HuH-7 (cell line): ENCODE data around the gene POLDIP3.
"Not testable (repeated sequence)": the region's sequence is repeated elsewhere in the genome, so short reads cannot be mapped to it uniquely, and the experiment has no call there.

Source experiments
- DNase-seq: peaks from one replicate; pipeline ENCODE4 v3.0.0; 2011; ENCODE audit warnings: low spot score

Gene POLDIP3

DNA sequence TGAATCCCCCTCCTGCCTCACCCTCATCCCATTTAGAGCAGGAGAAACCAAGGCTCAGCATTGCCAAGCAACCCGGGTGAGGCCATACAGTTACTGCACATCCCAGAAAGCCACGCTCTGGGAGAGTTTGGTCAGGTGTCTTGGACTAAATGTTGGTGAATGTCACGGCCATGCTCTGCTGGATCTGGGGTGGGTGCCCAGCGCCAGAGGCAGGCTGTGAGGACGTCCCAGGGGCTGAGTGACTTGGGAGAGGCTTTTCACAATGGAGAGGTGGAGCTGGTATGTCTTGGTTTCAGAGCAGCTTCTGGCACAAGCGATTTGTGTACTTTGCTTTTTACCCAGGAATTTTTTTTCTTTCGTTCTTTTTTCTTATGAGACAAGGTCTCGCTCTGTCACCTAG, 54.3 kb downstream of the POLDIP3 start:
- DNase-seq: no peak

DNA sequence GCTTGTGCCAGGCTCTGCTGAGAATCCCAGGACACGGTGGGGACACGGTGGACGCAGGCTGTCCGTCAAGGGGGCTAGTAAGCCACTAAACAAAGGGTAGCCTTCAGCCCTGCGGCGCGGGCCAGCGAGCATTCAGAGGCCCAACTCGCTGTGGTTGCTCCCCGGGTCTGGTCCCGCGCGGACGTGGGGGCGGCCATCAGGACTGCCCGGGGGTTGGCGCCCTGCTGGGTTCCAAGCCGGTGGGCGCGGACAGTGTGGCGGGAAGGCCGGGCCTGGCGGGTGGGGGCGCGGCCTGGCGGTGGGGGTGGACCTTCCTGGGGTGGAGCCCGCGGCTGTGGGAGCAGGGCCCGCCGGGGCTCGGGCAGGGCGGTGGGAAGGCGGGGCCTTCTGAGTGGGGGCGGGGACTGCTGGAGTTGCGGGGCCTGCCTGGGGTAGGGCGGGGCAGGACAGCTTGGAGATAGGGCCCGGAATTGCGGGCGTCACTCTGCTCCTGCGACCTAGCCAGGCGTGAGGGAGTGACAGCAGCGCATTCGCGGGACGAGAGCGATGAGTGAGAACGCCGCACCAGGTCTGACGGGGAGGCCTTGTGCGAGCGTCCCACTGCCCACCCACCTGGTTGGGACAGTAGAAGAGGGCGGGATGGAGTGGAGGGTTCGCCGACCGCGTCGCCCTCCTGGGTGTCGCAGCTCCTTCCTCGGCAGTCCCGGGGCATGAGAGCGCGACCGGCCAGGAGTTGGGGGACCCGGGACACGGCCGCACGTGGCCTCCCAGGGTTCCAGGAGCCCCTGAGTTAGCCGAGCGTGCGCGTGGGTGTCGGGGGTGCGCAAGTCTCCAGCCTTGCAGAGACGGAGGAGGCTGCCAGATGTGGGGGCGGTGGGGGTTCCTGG, 61.0 kb downstream of the POLDIP3 start, which contains the start of gene SERHL2:
Gene SERHL2, plus strand, starts transcription at position 482 of the 887 bp plus-strand sequence. Its CDS starts 65 bp downstream, at position 547.
- peak; percentile 95 for DNase-seq

- DNase-seq: not testable (repeated sequence)
These were observed 62.4 kb downstream of the POLDIP3 start for GRCh38 chr22:42552294-42552647.

GRCh38 chr22:42549331-42550060, 65.2 kb downstream of the POLDIP3 start:
- no peak for DNase-seq

DNA sequence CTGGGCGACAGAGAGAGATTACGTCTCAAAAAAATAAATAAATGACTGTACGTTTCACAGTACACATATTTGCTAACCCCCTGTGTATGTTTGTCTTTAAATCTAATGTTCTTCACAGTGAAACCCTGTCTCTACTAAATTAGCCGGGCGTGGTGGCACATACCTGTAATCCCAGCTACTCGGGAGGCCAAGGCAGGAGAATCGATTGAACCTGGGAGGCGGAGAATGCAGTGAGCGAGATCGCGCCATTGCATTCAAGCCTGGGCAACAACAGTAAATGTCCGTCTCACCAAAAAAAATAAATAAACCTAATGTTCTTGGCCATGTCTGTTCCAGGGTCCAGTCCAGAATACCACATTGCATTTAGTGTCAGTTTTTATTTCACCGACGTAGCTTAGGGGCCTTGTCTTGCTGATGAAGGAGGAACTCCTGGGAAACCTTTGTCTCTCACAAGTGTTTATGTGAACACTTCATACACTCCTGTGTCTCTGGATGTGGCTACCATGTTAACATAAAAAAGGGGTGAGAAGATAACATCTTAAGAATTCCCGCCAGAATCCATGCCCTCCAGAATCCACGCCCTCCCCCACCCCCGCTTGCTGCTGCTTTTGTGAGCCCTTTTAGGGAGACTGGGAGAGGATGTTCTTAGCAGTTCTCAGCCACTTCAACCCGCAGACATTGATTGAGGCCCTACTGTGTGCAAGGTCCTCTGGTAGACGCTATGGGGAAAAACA, 65.9 kb downstream of the POLDIP3 start:
- DNase-seq: no peak

- not testable (repeated sequence) for DNase-seq
These were observed 66.6 kb downstream of the POLDIP3 start for GRCh38 chr22:42548126-42548525.

- no peak for DNase-seq
These were observed 67.1 kb downstream of the POLDIP3 start for GRCh38 chr22:42547562-42547961.

- no peak for DNase-seq
These were observed 70.0 kb downstream of the POLDIP3 start for GRCh38 chr22:42544686-42545085.

- DNase-seq: not testable (repeated sequence)
These were observed 75.4 kb downstream of the POLDIP3 start for GRCh38 chr22:42539236-42539771.

- DNase-seq: not testable (repeated sequence)
These were observed 77.4 kb downstream of the POLDIP3 start for GRCh38 chr22:42537199-42537831.

- DNase-seq: not testable (repeated sequence)
These were observed 78.0 kb downstream of the POLDIP3 start for GRCh38 chr22:42536634-42537033.

DNA sequence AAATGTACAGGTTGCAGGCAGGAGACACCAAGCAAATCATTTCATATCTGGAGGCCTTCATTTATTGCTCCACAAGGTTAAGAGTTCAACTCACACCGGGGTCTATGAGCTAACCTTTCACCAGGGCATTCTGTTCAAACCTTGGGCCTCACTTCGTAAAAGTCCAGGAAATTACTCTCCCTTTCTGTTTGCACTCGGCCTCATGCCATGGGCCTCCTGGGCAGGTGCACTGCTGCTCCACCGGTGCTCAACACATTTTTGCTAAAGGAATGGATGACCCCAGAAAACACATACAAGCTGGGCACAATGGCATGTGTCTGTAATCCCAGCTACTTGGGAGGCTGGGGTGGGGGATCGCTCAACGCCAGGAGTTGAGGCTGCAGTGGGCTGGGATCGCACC, 78.5 kb downstream of the POLDIP3 start:
- no peak for DNase-seq

GRCh38 chr22:42535082-42535731, 79.5 kb downstream of the POLDIP3 start:
- not testable (repeated sequence) for DNase-seq
